H9 (cell line): ENCODE data around the gene ATN1. TPM values are rescaled to one million over a fixed set of nuclear protein-coding genes. Genes with fewer than 3 reads are reported as not detected.

ENCODE experiments used
- DNase-seq: peaks from one replicate; pipeline ENCODE4 v3.0.0-alpha.2; 2017
- H2AFZ ChIP-seq: one replicate; pipeline ENCODE4 v1.6.1; 2013; ENCODE audit warnings: mild to moderate bottlenecking, low read length, control low read depth, moderate library complexity
- H2AK5ac ChIP-seq: 2 replicates; pipeline ENCODE4 v1.6.1; 2013; ENCODE audit warnings: low read length, control low read depth, mixed read lengths; ENCODE audit not compliant: insufficient read length
- H2BK120ac ChIP-seq: one replicate; pipeline ENCODE4 v1.6.1; 2013; ENCODE audit warnings: low read depth, mild to moderate bottlenecking, low read length, control low read depth, inconsistent platforms; ENCODE audit not compliant: poor library complexity, severe bottlenecking
- H2BK12ac ChIP-seq: 2 replicates; pipeline ENCODE4 v1.6.1; 2013; ENCODE audit warnings: low read length, control low read depth, mixed read lengths, low read depth; ENCODE audit not compliant: insufficient read length
- H2BK15ac ChIP-seq: 2 replicates; pipeline ENCODE4 v1.6.1; 2013; ENCODE audit warnings: low read depth, low read length, control low read depth
- H2BK20ac ChIP-seq: one replicate; pipeline ENCODE4 v1.6.1; 2013; ENCODE audit warnings: low read depth, mild to moderate bottlenecking, low read length, control low read depth, inconsistent platforms; ENCODE audit not compliant: poor library complexity, severe bottlenecking
- H2BK5ac ChIP-seq: 2 replicates; pipeline ENCODE4 v1.6.1; 2013; ENCODE audit warnings: low read length, control low read depth, mixed read lengths; ENCODE audit not compliant: insufficient read length
- H3K14ac ChIP-seq: 2 replicates; pipeline ENCODE4 v1.6.1; 2013; ENCODE audit warnings: low read length, control low read depth; ENCODE audit not compliant: insufficient read depth
- H3K18ac ChIP-seq: 2 replicates; pipeline ENCODE4 v1.6.1; 2013; ENCODE audit warnings: low read depth, mild to moderate bottlenecking, mixed read lengths, low read length, control low read depth; ENCODE audit not compliant: insufficient read length
- H3K23ac ChIP-seq: 2 replicates; pipeline ENCODE4 v1.6.1; 2013; ENCODE audit warnings: low read length, control low read depth, mixed read lengths, low read depth; ENCODE audit not compliant: insufficient read length
- H3K23me2 ChIP-seq: 2 replicates; pipeline ENCODE4 v1.6.1; 2013; ENCODE audit warnings: low read depth, mild to moderate bottlenecking, mixed read lengths, low read length, control low read depth; ENCODE audit not compliant: insufficient read length, poor library complexity, severe bottlenecking
- H3K27ac ChIP-seq: 2 replicates; pipeline ENCODE4 v1.5.1; 2013; ENCODE audit warnings: low read length, control low read depth, mixed read lengths, low read depth; ENCODE audit not compliant: insufficient read length
- H3K27me3 ChIP-seq: 2 replicates; pipeline ENCODE4 v1.6.1; 2013; ENCODE audit warnings: low read length, control low read depth, inconsistent platforms; ENCODE audit not compliant: insufficient read depth
- H3K4ac ChIP-seq: 2 replicates; pipeline ENCODE4 v1.6.1; 2013; ENCODE audit warnings: low read depth, mild to moderate bottlenecking, control low read depth, inconsistent platforms, low read length, moderate library complexity
- H3K4me1 ChIP-seq: 2 replicates; pipeline ENCODE4 v1.6.1; 2013; ENCODE audit warnings: low read length, control low read depth, inconsistent platforms; ENCODE audit not compliant: insufficient read depth
- H3K4me2 ChIP-seq: 2 replicates; pipeline ENCODE4 v1.6.1; 2013; ENCODE audit warnings: low read length, control low read depth, mixed read lengths; ENCODE audit not compliant: insufficient read length, insufficient read depth
- H3K56ac ChIP-seq: 2 replicates; pipeline ENCODE4 v1.6.1; 2013; ENCODE audit warnings: low read depth, mild to moderate bottlenecking, mixed read lengths, low read length, control low read depth; ENCODE audit not compliant: insufficient read length
- H3K79me1 ChIP-seq: 2 replicates; pipeline ENCODE4 v1.6.1; 2013; ENCODE audit warnings: low read depth, mild to moderate bottlenecking, moderate library complexity, low read length, control low read depth, inconsistent platforms; ENCODE audit not compliant: insufficient read depth, poor library complexity, severe bottlenecking
- H3K79me2 ChIP-seq: 2 replicates; pipeline ENCODE4 v1.6.1; 2013; ENCODE audit warnings: low read length, control low read depth, inconsistent platforms; ENCODE audit not compliant: insufficient read depth
- H3K9ac ChIP-seq: 2 replicates; pipeline ENCODE4 v1.6.1; 2013; ENCODE audit warnings: low read length, control low read depth, mixed read lengths; ENCODE audit not compliant: insufficient read length; ENCODE audit errors: extremely low read depth
- H3K9me3 ChIP-seq: one replicate; pipeline ENCODE4 v1.6.1; 2013; ENCODE audit warnings: low read depth, low read length, inconsistent platforms; ENCODE audit not compliant: control insufficient read depth
- H3T11ph ChIP-seq: one replicate; pipeline ENCODE4 v1.6.1; 2013; ENCODE audit warnings: mild to moderate bottlenecking, low read length, control low read depth, inconsistent platforms
- H4K20me1 ChIP-seq: one replicate; pipeline ENCODE4 v1.6.1; 2013; ENCODE audit not compliant: control insufficient read depth, insufficient read length, insufficient read depth
- H4K5ac ChIP-seq: 2 replicates; pipeline ENCODE4 v1.6.1; 2013; ENCODE audit warnings: low read depth, mild to moderate bottlenecking, mixed read lengths, low read length, control low read depth; ENCODE audit not compliant: insufficient read length
- H4K8ac ChIP-seq: replicated peaks from 2 replicates; pipeline ENCODE4 v1.6.1; 2013; ENCODE audit warnings: low read length, control low read depth, mixed read lengths, low read depth; ENCODE audit not compliant: insufficient read length
- H4K91ac ChIP-seq: 2 replicates; pipeline ENCODE4 v1.6.1; 2013; ENCODE audit warnings: low read depth, mild to moderate bottlenecking, moderate library complexity, mixed read lengths, low read length, control low read depth; ENCODE audit not compliant: insufficient read length
- H3K27ac Mint-ChIP-seq, 3 experiments: 2 replicates in 2 of 3; 3 replicates in 1 of 3; pipeline ENCODE4 v1.8.0; 2020 to 2021; ENCODE audit warnings: mixed read lengths in 3 of 3, mild to moderate bottlenecking in 1 of 3, moderate library complexity in 1 of 3
- H3K27me3 Mint-ChIP-seq: 2 replicates; pipeline ENCODE4 v1.8.0; 2021; ENCODE audit warnings: low read depth, mild to moderate bottlenecking, moderate library complexity, mixed read lengths
- H3K36me3 Mint-ChIP-seq, 3 experiments: 2 replicates in 2 of 3; 3 replicates in 1 of 3; pipeline ENCODE4 v1.8.0; 2020 to 2021; ENCODE audit warnings: low read depth in 3 of 3, mixed read lengths in 3 of 3; ENCODE audit not compliant: insufficient read depth in 1 of 3
- H3K4me1 Mint-ChIP-seq, 2 experiments: 2 replicates each; pipeline ENCODE4 v1.8.0; 2020; ENCODE audit warnings: mixed read lengths in 2 of 2
- H3K4me3 Mint-ChIP-seq, 2 experiments: 2 replicates in 1 of 2; 3 replicates in 1 of 2; pipeline ENCODE4 v1.8.0; 2020 to 2021; ENCODE audit warnings: mild to moderate bottlenecking in 2 of 2, mixed read lengths in 2 of 2, moderate library complexity in 1 of 2
- H3K9me3 Mint-ChIP-seq, 2 experiments: 2 replicates in 1 of 2; 3 replicates in 1 of 2; pipeline ENCODE4 v1.8.0; 2020; ENCODE audit warnings: mild to moderate bottlenecking in 2 of 2, mixed read lengths in 2 of 2, moderate library complexity in 1 of 2
- WGBS: extraction: QIAGEN DNeasy Blood & Tissue Kit; methylation state at CpG from one replicate; pipeline ENCODE4 v1.1.7; 2013; ENCODE audit warnings: missing lambda C conversion rate, low lambda C conversion rate, mixed read lengths; ENCODE audit not compliant: insufficient read length; ENCODE audit errors: extremely low coverage; 5-methylcytosine and 5-hydroxymethylcytosine counted together
- total RNA-seq: library from RNA; stranded (reverse); gene quantifications from 2 replicates; pipeline ENCODE4 v1.2.1, GENCODE V29; 2021
- TF ChIP-seq, protein P1 (sequence below): fragments of 200-600 bp; sonication (generic); conservative IDR thresholded peaks from 3 replicates; pipeline ENCODE4 v1.8.0; 2021; ENCODE audit warnings: antibody characterized with exemption, mild to moderate bottlenecking

Gene ATN1
- total RNA-seq, 1 experiment from 2014 or later: 103 TPM

DNA sequence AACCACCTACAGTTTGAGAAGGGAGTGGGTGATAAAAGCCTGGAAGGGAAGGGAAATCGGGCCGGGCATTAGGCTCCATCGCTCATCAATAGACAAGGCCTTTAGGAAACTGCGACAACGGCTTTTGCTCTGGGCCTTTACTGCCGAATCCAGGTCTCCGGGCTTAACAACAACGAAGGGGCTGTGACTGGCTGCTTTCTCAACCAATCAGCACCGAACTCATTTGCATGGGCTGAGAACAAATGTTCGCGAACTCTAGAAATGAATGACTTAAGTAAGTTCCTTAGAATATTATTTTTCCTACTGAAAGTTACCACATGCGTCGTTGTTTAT, 15.6 kb downstream of the ATN1 start:
- TF ChIP-seq, protein P1, sequence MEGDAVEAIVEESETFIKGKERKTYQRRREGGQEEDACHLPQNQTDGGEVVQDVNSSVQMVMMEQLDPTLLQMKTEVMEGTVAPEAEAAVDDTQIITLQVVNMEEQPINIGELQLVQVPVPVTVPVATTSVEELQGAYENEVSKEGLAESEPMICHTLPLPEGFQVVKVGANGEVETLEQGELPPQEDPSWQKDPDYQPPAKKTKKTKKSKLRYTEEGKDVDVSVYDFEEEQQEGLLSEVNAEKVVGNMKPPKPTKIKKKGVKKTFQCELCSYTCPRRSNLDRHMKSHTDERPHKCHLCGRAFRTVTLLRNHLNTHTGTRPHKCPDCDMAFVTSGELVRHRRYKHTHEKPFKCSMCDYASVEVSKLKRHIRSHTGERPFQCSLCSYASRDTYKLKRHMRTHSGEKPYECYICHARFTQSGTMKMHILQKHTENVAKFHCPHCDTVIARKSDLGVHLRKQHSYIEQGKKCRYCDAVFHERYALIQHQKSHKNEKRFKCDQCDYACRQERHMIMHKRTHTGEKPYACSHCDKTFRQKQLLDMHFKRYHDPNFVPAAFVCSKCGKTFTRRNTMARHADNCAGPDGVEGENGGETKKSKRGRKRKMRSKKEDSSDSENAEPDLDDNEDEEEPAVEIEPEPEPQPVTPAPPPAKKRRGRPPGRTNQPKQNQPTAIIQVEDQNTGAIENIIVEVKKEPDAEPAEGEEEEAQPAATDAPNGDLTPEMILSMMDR: no peak
- Histone ChIP-seq H3K9me3 (no peaks in the 10 kb centered on the region), H4K8ac (no peak overlapping the region), H2BK5ac (peak overlapping the region; percentile 73), H2AFZ (no peak overlapping the region), H3K79me2 (no peaks in the 10 kb centered on the region), H2AK5ac (no peak overlapping the region), H3K56ac (no peak overlapping the region), H3K27ac (peak overlapping the region; percentile 96), H3K23ac (no peak overlapping the region), H2BK120ac (peak overlapping the region; percentile 44), H3K4me2 (peak overlapping the region; percentile 96), H2BK15ac (no peak overlapping the region), H3K23me2 (peaks cover 16% of the 10 kb centered on the region), H2BK20ac (no peak overlapping the region), H3K4ac (peak overlapping the region; percentile 18; the same call in 1 of the 2 replicates), H4K5ac (no peak overlapping the region), H3K4me1 (0 out of 2 replicates have a peak, but pooled peaks cover 4% of the 10 kb centered on the region), H3K27me3 (no peaks in the 10 kb centered on the region), H3K14ac (peak overlapping the region; percentile 85; the same call in 1 of the 2 replicates), H3K79me1 (no peaks in the 10 kb centered on the region), H3K18ac (peak overlapping the region; percentile 94), H3K9ac (peak overlapping the region; percentile 57), H4K91ac (no peak overlapping the region), H3T11ph (peak overlapping the region; percentile 60), H4K20me1 (no peaks in the 10 kb centered on the region), H2BK12ac (no peak overlapping the region)
- WGBS: no CpG with 5 or more reads among the region's 13 CpGs
- peak overlapping the region; percentile 98 to 100 (median 100) for H3K27ac Mint-ChIP-seq
- H3K9me3 Mint-ChIP-seq: no peaks in the 10 kb centered on the region; a peak in 2 of 5 replicates
- H3K4me3 Mint-ChIP-seq: peak overlapping the region; percentile 93 to 94
- DNase-seq: peak; percentile 93
- peaks cover 17 to 46% (median 30%) of the 10 kb centered on the region in 3 experiments for H3K36me3 Mint-ChIP-seq
- H3K27me3 Mint-ChIP-seq: peaks cover 2% of the 10 kb centered on the region; the same call in 1 of the 2 replicates
- peaks cover 38 to 45% of the 10 kb centered on the region in 2 experiments for H3K4me1 Mint-ChIP-seq
